Activated CD8-positive, alpha-beta memory T cell treated with anti-CD3 and anti-CD28 coated beads for 36 hours (primary cell): ENCODE results near the gene C6orf120. TPM values are rescaled to one million over a fixed set of nuclear protein-coding genes. Genes with fewer than 3 reads are reported as not detected.
"Not testable (repeated sequence)": the region's sequence is repeated elsewhere in the genome, so short reads cannot be mapped to it uniquely, and the experiment has no call there.

Experiments
- CTCF ChIA-PET: fragments of 350-600 bp; sonication (Branson Sonifier 250); formaldehyde crosslinking; loops from one replicate; lab custom pipeline; 2021; ENCODE audit warnings: antibody characterized with exemption; lab: Charles Lee
- POLR2A ChIA-PET: fragments of 350-600 bp; sonication (Branson Sonifier 250); formaldehyde crosslinking; loops from one replicate; lab custom pipeline; 2021; ENCODE audit warnings: antibody characterized with exemption; lab: Charles Lee
- total RNA-seq, 2 experiments: library from RNA; stranded (reverse); gene quantifications; one replicate each; pipeline ENCODE4 v1.2.3, GENCODE V29; 2021

The C6orf120 gene
- total RNA-seq, 2 experiments from 2014 or later = 23.1 TPM

- ChIA-PET POLR2A (no interaction called here), CTCF (no interaction called here)
These were observed 26.9 kb upstream of the C6orf120 start for GRCh38 chr6:169675011-169675410.

DNA sequence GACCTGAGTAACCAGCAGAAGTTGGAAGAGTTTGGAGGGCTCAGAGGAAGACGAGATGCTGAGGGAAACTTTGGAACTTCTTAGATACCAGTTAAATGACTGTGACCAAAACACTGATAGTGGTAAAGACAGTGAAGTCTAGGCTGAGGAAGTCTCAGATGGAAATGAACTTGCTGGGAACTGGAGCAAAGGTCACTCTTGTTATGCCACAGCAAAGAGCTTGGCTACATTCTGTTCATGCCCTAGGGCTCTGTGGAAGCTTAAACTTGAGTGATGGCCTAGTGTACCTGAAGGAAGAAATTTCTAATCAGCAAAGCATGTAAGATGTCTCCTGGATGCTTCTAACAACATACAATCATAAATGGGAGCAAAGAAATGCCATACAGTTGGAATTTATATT, 24.8 kb upstream of the C6orf120 start:
- ChIA-PET POLR2A (no interaction called here), CTCF (no interaction called here)

DNA sequence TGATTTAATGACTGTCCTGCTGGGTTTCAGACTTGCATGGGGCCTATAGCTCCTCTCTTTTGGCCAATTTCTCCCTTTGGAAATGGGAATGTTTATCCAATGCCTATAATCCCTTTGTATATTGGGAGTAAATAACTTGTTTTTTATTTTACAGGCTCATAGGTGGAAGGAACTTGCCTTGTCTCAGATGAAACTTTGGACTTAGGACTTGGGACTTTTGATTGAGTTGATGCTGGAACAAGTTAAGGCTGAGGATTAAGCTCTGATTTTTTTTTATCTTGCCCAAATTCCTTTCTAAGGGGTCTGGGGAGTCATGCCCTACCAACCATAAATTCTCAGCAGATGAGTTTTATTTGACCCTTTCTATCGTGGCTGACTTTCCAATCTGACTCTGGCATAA, 23.6 kb upstream of the C6orf120 start:
- POLR2A ChIA-PET = no interaction called here
- CTCF ChIA-PET = no interaction called here

DNA sequence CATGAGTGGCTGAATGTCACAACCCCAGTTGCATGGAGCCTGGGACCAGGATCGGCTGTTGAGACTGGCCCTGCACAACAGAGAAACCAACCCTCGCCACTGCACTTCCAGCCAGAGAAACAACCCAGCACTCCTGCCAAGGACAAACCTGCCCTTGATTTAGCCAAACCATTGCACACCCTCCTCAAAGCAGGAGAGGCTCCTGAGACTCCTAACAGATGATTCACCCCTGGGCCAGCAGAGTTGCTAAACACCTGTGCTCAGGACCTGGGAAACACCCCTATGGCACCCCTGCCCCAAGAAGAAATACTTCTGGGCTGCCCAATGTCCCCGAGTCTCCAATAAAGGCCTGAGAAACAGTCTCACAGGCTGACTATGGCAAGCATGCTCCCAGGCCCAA, 17.9 kb upstream of the C6orf120 start:
- ChIA-PET CTCF (no interaction called here), POLR2A (no interaction called here)

DNA sequence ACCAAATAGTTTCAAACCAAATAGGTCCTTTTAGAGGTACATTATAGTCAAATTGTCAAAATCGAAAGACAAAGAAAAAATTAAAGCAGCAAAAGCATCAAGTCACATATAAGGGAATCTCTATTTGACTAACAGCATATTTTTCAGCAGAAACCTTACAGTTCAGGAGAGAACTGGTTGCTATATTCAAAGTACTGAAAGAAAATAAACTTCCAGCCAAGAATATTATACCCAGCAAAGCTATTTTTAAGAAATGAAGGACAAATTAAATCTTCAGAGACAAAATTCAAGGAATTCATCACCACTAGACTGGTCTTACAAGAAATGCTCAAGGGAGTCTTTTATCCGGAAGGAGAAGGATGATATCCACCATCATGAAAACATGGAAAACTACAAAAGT, 16.1 kb upstream of the C6orf120 start:
- CTCF ChIA-PET = no interaction called here

GRCh38 chr6:169689287-169689686, 12.6 kb upstream of the C6orf120 start:
- ChIA-PET POLR2A (no interaction called here), CTCF (no interaction called here)

More for the DNA sequence above, 16.1 kb upstream of the C6orf120 start:
- POLR2A ChIA-PET = no interaction called here

- POLR2A ChIA-PET = no interaction called here
These were observed 10.7 kb upstream of the C6orf120 start for GRCh38 chr6:169691260-169691659.

DNA sequence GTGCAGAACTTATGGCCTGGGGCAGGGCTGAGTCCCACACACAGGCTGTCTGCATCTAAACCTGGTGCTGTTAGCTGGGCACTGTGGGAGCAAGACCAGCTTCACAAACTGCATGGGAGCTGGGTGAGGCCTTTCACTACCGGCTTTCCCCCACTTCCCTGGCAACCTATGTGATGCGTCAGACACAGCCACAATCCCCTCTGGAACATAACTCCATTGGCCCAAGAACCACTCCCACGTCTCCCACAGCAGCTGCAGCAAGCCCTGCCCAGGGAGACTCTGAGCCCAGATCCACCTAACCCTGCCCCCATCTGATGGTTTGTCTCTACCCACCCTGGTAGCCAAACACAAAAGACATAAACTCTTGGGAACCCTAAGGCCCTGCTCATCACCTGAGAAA, 9.4 kb upstream of the C6orf120 start:
- ChIA-PET CTCF (interaction anchor here (1.1 kb wide), 1 partner anchor 9 kb away, joined by 3 read pairs; no protein-coding TSS in a partner anchor), POLR2A (no interaction called here)

More at GRCh38 chr6:169691260-169691659, 10.7 kb upstream of the C6orf120 start:
- CTCF ChIA-PET = no interaction called here

DNA sequence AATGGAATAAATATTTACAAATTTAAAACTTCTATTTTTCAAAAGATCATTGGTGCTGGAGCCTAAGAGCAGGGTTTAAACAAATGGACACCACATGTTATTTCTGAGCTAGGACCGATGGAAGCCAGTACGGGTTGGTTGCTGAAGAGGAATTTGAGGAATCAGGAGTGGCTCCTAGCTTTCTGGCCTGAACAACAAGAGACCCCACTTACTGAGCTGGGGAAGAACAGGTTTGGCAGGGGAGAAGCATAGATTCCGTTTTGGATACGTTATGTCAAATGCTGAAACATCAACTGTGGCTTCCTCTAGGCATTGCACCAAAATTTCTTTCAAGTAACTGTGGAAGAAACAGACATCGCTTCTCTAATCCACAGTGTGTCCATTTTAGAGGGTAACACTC, 6.8 kb upstream of the C6orf120 start:
- CTCF ChIA-PET = no interaction called here

GRCh38 chr6:169697115-169697514, 4.8 kb upstream of the C6orf120 start:
- POLR2A ChIA-PET, CTCF ChIA-PET: not testable (repeated sequence)

More for the DNA sequence above, 6.8 kb upstream of the C6orf120 start:
- POLR2A ChIA-PET = no interaction called here

GRCh38 chr6:169700296-169700695, 1.6 kb upstream of the C6orf120 start:
- POLR2A ChIA-PET = interaction anchor here (0.7 kb wide), 1 partner anchor 49 kb away, joined by 7 read pairs; no protein-coding TSS in a partner anchor
- CTCF ChIA-PET = interaction anchor here (2.6 kb wide), 1 partner anchor 23 kb away, joined by 9 read pairs; the partner anchor contains the start of gene PHF10

DNA sequence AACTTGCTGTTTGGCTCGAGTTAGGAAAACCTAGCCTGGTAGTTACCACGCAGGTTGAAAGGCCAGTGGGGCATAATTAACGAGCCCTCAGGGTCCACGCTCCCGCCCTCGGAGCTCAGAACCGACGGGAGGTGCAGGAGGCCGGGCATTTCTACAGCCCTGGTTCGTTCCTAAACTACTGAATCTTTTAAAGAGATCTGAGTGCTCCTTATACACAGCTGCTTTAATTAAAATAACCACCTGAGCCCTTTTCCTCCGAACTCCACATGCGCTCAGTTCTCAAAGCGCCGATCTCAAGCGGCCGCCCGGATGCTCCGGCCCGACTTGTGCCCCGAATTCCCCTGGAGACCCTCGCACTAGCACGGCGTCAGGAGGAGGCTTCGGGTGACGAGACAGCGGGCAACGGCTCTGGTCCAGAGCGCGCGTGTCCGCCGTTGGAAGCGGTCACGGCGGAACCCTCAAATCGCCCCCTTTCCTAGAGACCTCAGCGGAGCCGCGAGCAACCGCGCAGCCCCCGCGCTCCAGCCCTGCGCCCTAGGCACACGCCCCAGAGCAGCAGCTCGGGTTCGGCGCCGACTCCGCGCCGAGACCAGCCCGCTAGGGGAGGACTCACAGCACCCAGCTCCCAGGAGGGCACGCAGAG, 494 bp upstream of the C6orf120 start:
- ChIA-PET CTCF (interaction anchor here (1.0 to 2.6 kb wide), 6 partner anchors 8 to 28 kb away, joined by 3 to 9 read pairs (median 3); partner anchors contain the start of gene PHF10), POLR2A (interaction anchor here (0.6 to 4.6 kb wide), 7 partner anchors 22 to 883 kb away, joined by 3 to 68 read pairs (median 3); partner anchors contain the start of genes DYNLT2, ERMARD, PDCD2 and PHF10)

- CTCF ChIA-PET = interaction anchor here (2.6 kb wide), 1 partner anchor 20 kb away, joined by 9 read pairs; the partner anchor contains the start of gene PHF10
- POLR2A ChIA-PET = interaction anchor here (1.0 to 4.6 kb wide), 3 partner anchors 20 to 881 kb away, joined by 3 to 68 read pairs (median 23); partner anchors contain the start of genes DYNLT2, ERMARD, PDCD2 and PHF10
These were observed 917 bp downstream of the C6orf120 start for GRCh38 chr6:169702840-169703246.

DNA sequence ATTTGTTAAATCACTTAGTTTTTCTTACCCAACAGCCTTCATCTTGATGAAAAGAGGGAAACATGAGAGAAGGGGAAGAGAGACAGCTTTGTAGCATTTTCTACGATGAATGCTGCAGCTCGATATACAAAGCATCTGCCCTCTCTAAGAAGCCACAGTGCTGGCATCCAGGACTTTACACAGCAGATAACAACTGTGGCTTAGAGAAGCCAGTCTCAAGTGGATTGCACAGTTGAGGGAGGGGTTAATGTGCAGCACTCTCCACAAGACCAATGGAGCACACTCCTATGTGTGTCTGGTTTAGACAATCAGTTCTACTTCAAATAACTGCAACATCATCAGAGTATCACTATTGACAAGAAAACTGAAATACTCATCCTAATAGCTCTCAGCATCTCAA, 5.8 kb downstream of the C6orf120 start:
- ChIA-PET CTCF (no interaction called here), POLR2A (no interaction called here)

GRCh38 chr6:169709293-169709692, 7.4 kb downstream of the C6orf120 start:
- ChIA-PET POLR2A (interaction anchor here (2.4 kb wide), 1 partner anchor 13 kb away, joined by 8 read pairs; no protein-coding TSS in a partner anchor), CTCF (interaction anchor here (0.8 kb wide), 1 partner anchor 10 kb away, joined by 3 read pairs; no protein-coding TSS in a partner anchor)

DNA sequence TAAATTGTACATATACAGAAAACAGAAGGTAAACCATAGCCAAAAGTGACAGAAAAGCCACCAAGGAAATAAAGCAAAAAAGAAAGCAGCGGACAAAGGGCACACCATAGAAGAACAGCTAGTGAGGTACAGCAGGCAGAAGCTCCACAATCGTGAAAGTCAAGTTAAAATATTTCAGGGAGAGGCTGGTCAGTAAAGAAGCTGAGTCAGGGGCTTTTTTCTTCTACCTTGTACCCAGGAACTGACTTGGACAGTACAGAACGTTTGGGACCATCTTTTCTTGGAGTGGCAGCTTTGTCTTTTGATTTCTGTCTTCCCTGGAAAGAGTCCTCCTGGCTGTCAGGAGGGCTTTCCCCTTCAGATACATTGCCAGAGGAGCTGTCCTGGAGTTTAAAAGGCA, 8.1 kb downstream of the C6orf120 start:
- CTCF ChIA-PET = interaction anchor here (0.8 kb wide), 1 partner anchor 9 kb away, joined by 3 read pairs; no protein-coding TSS in a partner anchor

DNA sequence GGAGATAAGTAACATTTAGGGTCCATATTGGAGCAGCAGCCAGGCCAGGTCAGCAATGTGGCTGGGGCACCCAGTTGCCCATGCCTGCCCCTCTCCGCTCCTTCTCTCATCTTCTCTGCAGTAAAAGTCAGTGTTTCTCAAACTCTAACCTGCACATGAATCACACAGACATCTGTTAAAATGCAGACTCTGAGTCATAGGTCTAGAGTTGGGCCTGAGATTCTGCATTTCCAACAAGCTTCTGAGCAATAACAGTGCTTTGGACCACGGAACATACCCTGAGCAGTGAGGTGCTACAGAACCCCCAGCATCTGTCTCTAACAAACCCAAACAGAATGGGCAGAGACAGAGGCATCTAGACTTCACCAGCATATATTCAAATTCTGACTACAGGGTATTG, 12.3 kb downstream of the C6orf120 start:
- ChIA-PET POLR2A (no interaction called here), CTCF (no interaction called here)

More for the DNA sequence above, 8.1 kb downstream of the C6orf120 start:
- POLR2A ChIA-PET = interaction anchor here (2.4 kb wide), 1 partner anchor 13 kb away, joined by 8 read pairs; no protein-coding TSS in a partner anchor

DNA sequence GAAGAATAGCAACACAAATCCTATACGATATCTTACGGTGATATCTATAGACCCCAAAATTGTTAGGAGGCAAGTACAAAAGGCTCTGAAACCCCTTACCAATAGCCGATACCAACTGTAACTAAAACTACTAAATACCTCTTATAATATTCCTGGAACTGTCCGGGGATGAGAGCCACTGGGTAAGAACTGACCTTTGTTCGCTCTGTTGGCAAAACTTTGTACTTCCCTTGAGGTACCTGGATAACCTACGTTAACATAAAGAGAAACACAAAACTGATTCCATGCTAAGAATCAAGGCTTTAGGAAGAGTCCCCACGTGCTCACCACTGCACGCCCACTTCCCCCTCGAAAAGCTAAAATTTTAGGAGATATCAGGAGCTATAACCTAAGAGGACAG, 12.7 kb downstream of the C6orf120 start:
- ChIA-PET CTCF (no interaction called here), POLR2A (interaction anchor here (0.6 kb wide), 1 partner anchor 49 kb away, joined by 4 read pairs; no protein-coding TSS in a partner anchor)

DNA sequence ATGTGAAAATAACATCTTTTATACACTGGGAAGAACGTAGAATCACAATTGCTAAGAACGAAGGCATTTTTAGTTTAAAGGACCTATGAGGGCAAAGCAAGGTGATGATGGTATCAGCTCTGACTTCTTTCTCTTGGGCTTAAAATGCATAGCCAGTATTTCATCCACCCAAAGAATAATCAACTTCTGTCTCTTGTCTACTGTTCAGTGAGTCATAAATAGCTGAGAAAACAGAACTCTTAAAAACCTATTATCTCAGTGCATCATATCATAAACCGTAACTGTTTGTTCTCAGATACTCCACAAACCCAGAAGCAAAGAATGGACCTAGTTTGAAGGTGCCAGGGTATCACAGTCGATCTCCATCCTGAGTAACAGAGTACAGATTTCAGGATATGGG, 17.2 kb downstream of the C6orf120 start:
- CTCF ChIA-PET = interaction anchor here (0.9 to 1.6 kb wide), 2 partner anchors 10 to 18 kb away, joined by 3 read pairs; partner anchors contain the start of genes C6orf120 and WDR27
- POLR2A ChIA-PET = interaction anchor here (1.5 kb wide), 1 partner anchor 15 kb away, joined by 3 read pairs; no protein-coding TSS in a partner anchor
